ENCODE results near the gene ADORA1.

Gene ADORA1

GRCh38 chr1:203101813-203102634 lies 25.5 kb upstream of the ADORA1 start:
- TF ChIP-seq CTCF (conservative IDR thresholded peaks at IDR 0.05) (no peak), ZFX (IDR thresholded peaks at IDR 0.05) (no peak)
- no peak overlapping the region for H3K27ac ChIP-seq

- TF ChIP-seq ZFX (IDR thresholded peaks at IDR 0.05) (no peak), CTCF (conservative IDR thresholded peaks at IDR 0.05) (no peak)
- no peak overlapping the region for H3K27ac ChIP-seq
Measured at GRCh38 chr1:203103216-203103615, 24.3 kb upstream of the ADORA1 start.

GRCh38 chr1:203103829-203104495 lies 23.6 kb upstream of the ADORA1 start:
- no peak overlapping the region for H3K27ac ChIP-seq
- TF ChIP-seq ZFX (IDR thresholded peaks at IDR 0.05) (no peak), CTCF (conservative IDR thresholded peaks at IDR 0.05) (no peak)

GRCh38 chr1:203104789-203105390 lies 22.6 kb upstream of the ADORA1 start:
- TF ChIP-seq ZFX (IDR thresholded peaks at IDR 0.05), result no peak
- no peak for TF ChIP-seq CTCF (conservative IDR thresholded peaks at IDR 0.05)
- no peak overlapping the region for H3K27ac ChIP-seq

GRCh38 chr1:203112475-203112874 lies 15.1 kb upstream of the ADORA1 start:
- no peak for TF ChIP-seq CTCF (conservative IDR thresholded peaks at IDR 0.05)
- TF ChIP-seq ZFX (IDR thresholded peaks at IDR 0.05), result no peak
- no peak overlapping the region for H3K27ac ChIP-seq

GRCh38 chr1:203113308-203113707 lies 14.2 kb upstream of the ADORA1 start:
- TF ChIP-seq ZFX (IDR thresholded peaks at IDR 0.05), result no peak
- TF ChIP-seq CTCF (conservative IDR thresholded peaks at IDR 0.05), result no peak
- H3K27ac ChIP-seq, result no peak overlapping the region

- TF ChIP-seq ZFX (IDR thresholded peaks at IDR 0.05) (no peak), CTCF (conservative IDR thresholded peaks at IDR 0.05) (no peak)
- H3K27ac ChIP-seq, result no peak overlapping the region
Measured at GRCh38 chr1:203114202-203114601, 13.3 kb upstream of the ADORA1 start.
